ENCODE data around the gene ZBTB26. TPM values are rescaled to one million over a fixed set of nuclear protein-coding genes. Genes with fewer than 3 reads are reported as not detected.

ZBTB26 gene
- total and polyA plus RNA-seq, 10 of the 15 experiments (the other 5 are each of a cell fraction or from before 2014, with no cell fraction given) = 1.8 to 19.5 (median 4.5) TPM

GRCh38 chr9:122940454-122940748, 9.1 kb upstream of the ZBTB26 start (continued):
- no peak for TF ChIP-seq CHD4 (IDR thresholded peaks at IDR 0.05)
- TF ChIP-seq ATF7 (IDR thresholded peaks at IDR 0.05; ENCODE audit: low read depth) = no peak
- TF ChIP-seq TCF3 (IDR thresholded peaks at IDR 0.05; ENCODE audit: borderline replicate concordance, insufficient read depth, low read depth, low read length) = no peak
- TF ChIP-seq, protein P1, sequence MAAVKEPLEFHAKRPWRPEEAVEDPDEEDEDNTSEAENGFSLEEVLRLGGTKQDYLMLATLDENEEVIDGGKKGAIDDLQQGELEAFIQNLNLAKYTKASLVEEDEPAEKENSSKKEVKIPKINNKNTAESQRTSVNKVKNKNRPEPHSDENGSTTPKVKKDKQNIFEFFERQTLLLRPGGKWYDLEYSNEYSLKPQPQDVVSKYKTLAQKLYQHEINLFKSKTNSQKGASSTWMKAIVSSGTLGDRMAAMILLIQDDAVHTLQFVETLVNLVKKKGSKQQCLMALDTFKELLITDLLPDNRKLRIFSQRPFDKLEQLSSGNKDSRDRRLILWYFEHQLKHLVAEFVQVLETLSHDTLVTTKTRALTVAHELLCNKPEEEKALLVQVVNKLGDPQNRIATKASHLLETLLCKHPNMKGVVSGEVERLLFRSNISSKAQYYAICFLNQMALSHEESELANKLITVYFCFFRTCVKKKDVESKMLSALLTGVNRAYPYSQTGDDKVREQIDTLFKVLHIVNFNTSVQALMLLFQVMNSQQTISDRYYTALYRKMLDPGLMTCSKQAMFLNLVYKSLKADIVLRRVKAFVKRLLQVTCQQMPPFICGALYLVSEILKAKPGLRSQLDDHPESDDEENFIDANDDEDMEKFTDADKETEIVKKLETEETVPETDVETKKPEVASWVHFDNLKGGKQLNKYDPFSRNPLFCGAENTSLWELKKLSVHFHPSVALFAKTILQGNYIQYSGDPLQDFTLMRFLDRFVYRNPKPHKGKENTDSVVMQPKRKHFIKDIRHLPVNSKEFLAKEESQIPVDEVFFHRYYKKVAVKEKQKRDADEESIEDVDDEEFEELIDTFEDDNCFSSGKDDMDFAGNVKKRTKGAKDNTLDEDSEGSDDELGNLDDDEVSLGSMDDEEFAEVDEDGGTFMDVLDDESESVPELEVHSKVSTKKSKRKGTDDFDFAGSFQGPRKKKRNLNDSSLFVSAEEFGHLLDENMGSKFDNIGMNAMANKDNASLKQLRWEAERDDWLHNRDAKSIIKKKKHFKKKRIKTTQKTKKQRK (IDR thresholded peaks at IDR 0.05; ENCODE audit: low read depth, low read length) = no peak
- TF ChIP-seq IRF4 (IDR thresholded peaks at IDR 0.05; ENCODE audit: low read depth, low read length) = 0 out of 2 replicates have a peak, but pooled peaks have one; percentile 35

- ChIA-PET RAD21 (ENCODE audit: unreplicated experiment) (interaction anchor here (1.7 to 4.3 kb wide), 4 partner anchors 9 to 51 kb away, joined by 6 to 34 read pairs (median 15); partner anchors contain the start of genes RC3H2, ZBTB26 and ZBTB6), CTCF (interaction anchor here (1.3 to 1.4 kb wide), 3 partner anchors 8 to 476 kb away, joined by 3 to 7 read pairs (median 3); partner anchors contain the start of gene ZBTB26), POLR2A (interaction anchor here (1.0 to 4.2 kb wide), 6 partner anchors 8 to 41 kb away, joined by 3 to 53 read pairs (median 18); partner anchors contain the start of genes RC3H2, ZBTB26 and ZBTB6), SMC1A (ENCODE audit: uncharacterized antibody, unreplicated experiment) (interaction anchor here (1.1 to 4.1 kb wide), 7 partner anchors 7 to 51 kb away, joined by 3 to 19 read pairs (median 12); partner anchors contain the start of genes ZBTB26 and ZBTB6)
- DNase-seq (ENCODE audit: low read depth, low spot score) (no peak), ATAC-seq (no peak), FAIRE-seq (no peak)
- no TSS peak for BruUV-seq (replicated peaks)
- Histone ChIP-seq H3K36me3 (ENCODE audit: control insufficient read depth in 2 of 2, insufficient read depth in 2 of 2, low read length in 1 of 2) (peaks cover 0 to 19% of the 10 kb centered on the region in 2 experiments; a peak in 1 of 4 replicates), H3K9ac (ENCODE audit: control insufficient read depth, insufficient read depth, low read length) (no peak overlapping the region), H3K9me3 (replicated peaks; ENCODE audit: control insufficient read depth, insufficient read depth, low read length) (no peaks in the 10 kb centered on the region), H3K27me3 (replicated peaks in 1 of 2; ENCODE audit: control insufficient read depth in 2 of 2, insufficient read depth in 2 of 2, low read length in 1 of 2) (no peaks in the 10 kb centered on the region), H2AFZ (ENCODE audit: control insufficient read depth, low read depth, low read length) (no peak overlapping the region), H3K27ac (ENCODE audit: control insufficient read depth, insufficient read depth) (no peak overlapping the region), H3K79me2 (ENCODE audit: control insufficient read depth, insufficient read depth, low read length) (peaks cover 41% of the 10 kb centered on the region), H3K4me2 (ENCODE audit: control insufficient read depth, insufficient read depth) (no peak overlapping the region), H3K4me1 (ENCODE audit: control insufficient read depth, insufficient read depth, low read length) (peaks cover 9% of the 10 kb centered on the region; the same call in 1 of the 2 replicates), H3K4me3 (no peak overlapping the region), H4K20me1 (ENCODE audit: control insufficient read depth, insufficient read depth) (no peaks in the 10 kb centered on the region)
- intact Hi-C loops (cut with micrococcal nuclease; ENCODE audit: unreplicated experiment) = no loop called here
- in situ Hi-C loops (cut with MboI) = no loop called here
- 74% methylated on average over 4 of the region's 4 CpGs for WGBS (ENCODE audit: insufficient coverage, insufficient replicate concordance, low lambda C conversion rate, missing lambda C conversion rate)
- TF ChIP-seq ETV6 (conservative IDR thresholded peaks at IDR 0.05 in 1 of 2, IDR thresholded peaks at IDR 0.05 in 1 of 2; ENCODE audit: borderline replicate concordance in 1 of 2, low read depth in 1 of 2) (no peak), NFXL1 (IDR thresholded peaks at IDR 0.05; ENCODE audit: borderline replicate concordance) (no peak), NR2C1 (IDR thresholded peaks at IDR 0.05) (no peak), YY1 (IDR thresholded peaks at IDR 0.05; ENCODE audit: low read depth, low read length) (no peak), GATAD2B (conservative IDR thresholded peaks at IDR 0.05; ENCODE audit: low read depth) (no peak), IKZF2 (IDR thresholded peaks at IDR 0.05) (no peak), ZNF217 (IDR thresholded peaks at IDR 0.05) (no peak), IRF4 (IDR thresholded peaks at IDR 0.05; ENCODE audit: low read depth, low read length) (no peak), TCF3 (IDR thresholded peaks at IDR 0.05; ENCODE audit: borderline replicate concordance, insufficient read depth, low read depth, low read length) (no peak), ATF7 (IDR thresholded peaks at IDR 0.05; ENCODE audit: low read depth) (no peak), CREB1 (IDR thresholded peaks at IDR 0.05; ENCODE audit: low read depth) (no peak), SMC3 (IDR thresholded peaks at IDR 0.05; ENCODE audit: borderline replicate concordance, low read length) (no peak), KAT2A (conservative IDR thresholded peaks at IDR 0.05; ENCODE audit: control insufficient read depth, low read depth, low read length) (no peak), NFIC (IDR thresholded peaks at IDR 0.05; ENCODE audit: low read depth, low read length) (no peak), RAD21 (IDR thresholded peaks at IDR 0.05; ENCODE audit: insufficient read depth, low read depth, low read length) (no peak), MEF2A (IDR thresholded peaks at IDR 0.05; ENCODE audit: insufficient read depth, low read depth, low read length) (no peak), RAD51 (IDR thresholded peaks at IDR 0.05) (no peak), ASH2L (IDR thresholded peaks at IDR 0.05; ENCODE audit: borderline replicate concordance, low read depth) (no peak), CBX3 (IDR thresholded peaks at IDR 0.05; ENCODE audit: borderline replicate concordance, low read depth) (no peak)
These were observed 8.3 kb upstream of the ZBTB26 start for GRCh38 chr9:122939601-122940000.
